GM19238 (cell line): Measurements from ENCODE around the gene WDR89.
A peak's percentile ranks its signal among the peaks of the same experiment; 100 is the strongest.
"Not testable (repeated sequence)": the region's sequence is repeated elsewhere in the genome, so short reads cannot be mapped to it uniquely, and the experiment has no call there.

Experiments
- DNase-seq: peaks from one replicate; pipeline ENCODE4 v3.0.0; 2011; ENCODE audit warnings: low spot score; ENCODE audit not compliant: insufficient read length

WDR89 gene

GRCh38 chr14:63641473-63642228 lies at the start of gene WDR89:
Gene WDR89, minus strand, starts transcription at chr14:63641871. Its CDS starts 41,929 bp downstream, at chr14:63599942.
- DNase-seq = peak; percentile 77

- no peak for DNase-seq
These were observed 47.5 kb upstream of the WDR89 start for GRCh38 chr14:63689132-63689531.

GRCh38 chr14:63686926-63687325 lies 45.3 kb upstream of the WDR89 start:
- DNase-seq = no peak

GRCh38 chr14:63685401-63685800 lies 43.7 kb upstream of the WDR89 start:
- DNase-seq = no peak

GRCh38 chr14:63682727-63683593 lies 41.3 kb upstream of the WDR89 start:
- no peak for DNase-seq

- DNase-seq = no peak
These were observed 36.9 kb upstream of the WDR89 start for GRCh38 chr14:63678536-63678935.

GRCh38 chr14:63677891-63678379 lies 36.3 kb upstream of the WDR89 start:
- DNase-seq = no peak

- DNase-seq = no peak
These were observed 34.9 kb upstream of the WDR89 start for GRCh38 chr14:63676615-63677014.

- no peak for DNase-seq
These were observed 32.3 kb upstream of the WDR89 start for GRCh38 chr14:63673886-63674497.

GRCh38 chr14:63673255-63673654 lies 31.6 kb upstream of the WDR89 start:
- DNase-seq = no peak

GRCh38 chr14:63672417-63673180 lies 30.9 kb upstream of the WDR89 start:
- no peak for DNase-seq

GRCh38 chr14:63671987-63672386 lies 30.3 kb upstream of the WDR89 start:
- no peak for DNase-seq

GRCh38 chr14:63670692-63671091 lies 29.0 kb upstream of the WDR89 start:
- DNase-seq = no peak

- no peak for DNase-seq
These were observed 24.7 kb upstream of the WDR89 start for GRCh38 chr14:63666335-63666734.

- DNase-seq = no peak
These were observed 22.0 kb upstream of the WDR89 start for GRCh38 chr14:63663428-63664341.

- no peak for DNase-seq
These were observed 21.1 kb upstream of the WDR89 start for GRCh38 chr14:63662776-63663175.

GRCh38 chr14:63661881-63662280 lies 20.2 kb upstream of the WDR89 start:
- DNase-seq = not testable (repeated sequence)

- DNase-seq = no peak
These were observed 18.1 kb upstream of the WDR89 start for GRCh38 chr14:63659726-63660125.

GRCh38 chr14:63656194-63656593 lies 14.5 kb upstream of the WDR89 start:
- no peak for DNase-seq

GRCh38 chr14:63654936-63655335 lies 13.3 kb upstream of the WDR89 start:
- no peak for DNase-seq
